ENCODE measurements around the gene PRCD.

Gene PRCD

DNA sequence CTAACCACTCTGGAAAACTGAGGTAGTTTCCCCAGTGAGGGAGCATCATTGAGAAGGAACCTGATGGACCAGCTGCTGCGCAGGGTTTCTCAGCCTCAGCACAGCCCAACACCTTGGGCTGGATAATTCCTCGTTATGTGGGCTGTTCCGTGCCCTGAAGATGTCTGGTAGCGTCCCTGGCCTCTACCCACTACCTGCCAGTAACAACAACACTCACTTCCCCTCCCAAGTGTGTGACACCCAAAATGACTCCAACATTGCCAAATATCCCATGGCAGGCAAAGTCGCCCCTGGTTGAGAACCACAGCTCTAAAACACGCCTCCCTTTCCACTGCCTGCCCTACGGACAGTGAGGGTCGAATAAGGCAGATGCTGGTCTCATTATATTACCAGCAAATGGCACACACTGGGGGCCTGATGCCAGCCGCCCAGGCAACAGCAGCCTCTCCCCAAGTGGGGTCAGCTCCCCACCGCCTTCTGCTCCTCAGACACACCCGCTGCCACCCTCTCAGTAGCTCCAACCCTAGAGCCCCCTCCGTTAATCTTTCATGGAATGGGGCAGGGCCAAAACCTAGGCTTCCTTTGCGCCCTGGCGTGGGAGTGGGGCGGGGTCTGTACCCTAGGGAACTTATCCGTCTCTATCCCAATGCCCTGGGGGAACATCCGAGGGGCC is 39.6 kb upstream of the PRCD start:
- Histone ChIP-seq H3K27ac (peak overlapping the region; percentile 86 to 92), H3K4me3 (peak overlapping the region; percentile 83)
- TF ChIP-seq, protein P1, sequence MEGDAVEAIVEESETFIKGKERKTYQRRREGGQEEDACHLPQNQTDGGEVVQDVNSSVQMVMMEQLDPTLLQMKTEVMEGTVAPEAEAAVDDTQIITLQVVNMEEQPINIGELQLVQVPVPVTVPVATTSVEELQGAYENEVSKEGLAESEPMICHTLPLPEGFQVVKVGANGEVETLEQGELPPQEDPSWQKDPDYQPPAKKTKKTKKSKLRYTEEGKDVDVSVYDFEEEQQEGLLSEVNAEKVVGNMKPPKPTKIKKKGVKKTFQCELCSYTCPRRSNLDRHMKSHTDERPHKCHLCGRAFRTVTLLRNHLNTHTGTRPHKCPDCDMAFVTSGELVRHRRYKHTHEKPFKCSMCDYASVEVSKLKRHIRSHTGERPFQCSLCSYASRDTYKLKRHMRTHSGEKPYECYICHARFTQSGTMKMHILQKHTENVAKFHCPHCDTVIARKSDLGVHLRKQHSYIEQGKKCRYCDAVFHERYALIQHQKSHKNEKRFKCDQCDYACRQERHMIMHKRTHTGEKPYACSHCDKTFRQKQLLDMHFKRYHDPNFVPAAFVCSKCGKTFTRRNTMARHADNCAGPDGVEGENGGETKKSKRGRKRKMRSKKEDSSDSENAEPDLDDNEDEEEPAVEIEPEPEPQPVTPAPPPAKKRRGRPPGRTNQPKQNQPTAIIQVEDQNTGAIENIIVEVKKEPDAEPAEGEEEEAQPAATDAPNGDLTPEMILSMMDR (IDR thresholded peaks at IDR 0.05), result no peak
- no peak for DNase-seq (ENCODE audit: low spot score)

DNA sequence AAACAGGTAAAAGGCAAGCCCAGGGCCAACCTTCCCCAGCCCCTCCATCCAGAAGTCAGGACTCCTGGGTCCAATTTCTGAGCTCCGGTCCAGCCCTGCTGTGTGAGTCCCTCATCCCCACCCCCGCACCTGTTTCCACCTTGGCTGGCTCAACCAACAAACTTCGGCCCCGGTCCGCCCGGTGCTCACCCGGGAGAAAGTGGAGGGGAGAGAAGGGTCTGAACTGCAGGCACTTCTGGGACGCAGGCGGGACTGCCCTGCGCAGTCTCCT is 39.2 kb upstream of the PRCD start:
- TF ChIP-seq, protein P1 (IDR thresholded peaks at IDR 0.05), result no peak
- Histone ChIP-seq H3K4me3 (peak overlapping the region; percentile 83), H3K27ac (peak overlapping the region; percentile 86 to 92)
- no peak for DNase-seq (ENCODE audit: low spot score)

DNA sequence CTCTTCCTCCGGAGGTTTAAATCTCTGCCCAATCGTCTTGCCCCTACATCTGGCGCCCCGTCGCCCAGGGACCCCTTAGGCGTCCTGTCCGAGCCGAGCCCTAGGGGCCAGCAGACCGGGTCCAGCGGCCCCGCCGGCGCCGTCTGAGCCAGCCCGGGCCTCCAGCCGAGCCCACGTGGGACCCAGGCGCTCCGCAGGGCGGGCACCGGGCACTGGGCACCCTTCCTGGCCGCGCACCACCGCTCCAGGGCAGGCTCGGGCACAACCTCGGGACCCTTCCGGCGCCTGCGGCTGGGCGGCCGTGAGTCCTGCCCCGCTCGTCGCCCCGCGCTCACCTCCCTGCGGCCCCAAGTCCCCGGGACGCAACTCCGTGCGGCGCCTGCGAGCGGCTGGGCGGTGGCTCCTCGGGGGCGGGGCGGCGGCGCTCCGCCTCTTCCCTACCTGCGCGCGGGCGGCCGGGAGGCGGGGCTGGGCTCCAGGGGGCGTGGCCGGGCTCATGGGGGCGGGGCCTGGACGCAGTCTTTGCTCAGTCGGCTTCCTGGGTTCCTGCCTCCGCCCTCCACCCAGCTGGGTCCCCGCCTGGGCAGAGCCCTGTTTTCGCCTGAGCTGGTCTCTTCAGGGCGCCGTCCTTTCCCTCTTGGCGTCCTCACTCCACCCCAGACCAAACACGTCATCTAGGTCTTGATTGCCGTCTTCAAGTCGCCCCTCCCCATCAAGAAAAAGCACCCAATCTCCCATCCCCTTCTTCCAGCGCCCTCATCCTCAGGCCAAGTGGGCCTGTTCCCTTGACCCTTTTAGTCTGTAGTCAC is 38.6 kb upstream of the PRCD start, which contains the start of gene RHBDF2:
Gene RHBDF2, minus strand, starts transcription at position 406 of the 809 bp plus-strand sequence. CDS start 19,899 bp downstream, outside the sequence.
- peak within 1 kb of the TSS; percentile 86 to 92 for H3K27ac ChIP-seq
- peak; percentile 85 for DNase-seq (ENCODE audit: low spot score)
- peak within 1 kb of the TSS; percentile 83 for H3K4me3 ChIP-seq
- TF ChIP-seq, protein P1 (IDR thresholded peaks at IDR 0.05), result no peak

DNA sequence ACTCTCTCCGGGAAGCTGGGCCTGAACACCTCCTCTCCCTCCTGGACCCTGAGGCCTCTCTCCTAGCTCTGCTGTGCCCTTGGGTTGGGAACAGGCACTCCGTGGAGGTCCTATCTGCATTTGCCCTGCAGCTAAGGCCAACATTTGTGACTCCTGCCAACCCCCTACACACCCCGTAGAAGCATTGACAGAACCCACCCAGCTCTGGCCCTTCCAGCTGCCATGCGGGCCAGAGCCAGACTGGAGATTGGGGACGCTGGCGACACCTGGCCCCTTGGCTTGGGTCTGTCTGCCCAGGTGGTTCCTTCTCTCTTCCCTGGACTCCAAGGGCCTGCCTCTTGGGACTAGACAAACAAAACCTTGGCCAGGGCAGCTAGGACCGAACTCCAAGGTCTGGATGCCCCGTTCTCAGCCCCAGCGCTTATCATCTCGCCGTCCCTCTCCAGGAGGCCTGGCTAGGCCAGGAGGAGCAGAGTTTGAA is 38.0 kb upstream of the PRCD start:
- DNase-seq (ENCODE audit: low spot score), result no peak
- TF ChIP-seq, protein P1 (IDR thresholded peaks at IDR 0.05), result no peak
- peak overlapping the region; percentile 86 to 92 for H3K27ac ChIP-seq
- H3K4me3 ChIP-seq, result peak overlapping the region; percentile 83

DNA sequence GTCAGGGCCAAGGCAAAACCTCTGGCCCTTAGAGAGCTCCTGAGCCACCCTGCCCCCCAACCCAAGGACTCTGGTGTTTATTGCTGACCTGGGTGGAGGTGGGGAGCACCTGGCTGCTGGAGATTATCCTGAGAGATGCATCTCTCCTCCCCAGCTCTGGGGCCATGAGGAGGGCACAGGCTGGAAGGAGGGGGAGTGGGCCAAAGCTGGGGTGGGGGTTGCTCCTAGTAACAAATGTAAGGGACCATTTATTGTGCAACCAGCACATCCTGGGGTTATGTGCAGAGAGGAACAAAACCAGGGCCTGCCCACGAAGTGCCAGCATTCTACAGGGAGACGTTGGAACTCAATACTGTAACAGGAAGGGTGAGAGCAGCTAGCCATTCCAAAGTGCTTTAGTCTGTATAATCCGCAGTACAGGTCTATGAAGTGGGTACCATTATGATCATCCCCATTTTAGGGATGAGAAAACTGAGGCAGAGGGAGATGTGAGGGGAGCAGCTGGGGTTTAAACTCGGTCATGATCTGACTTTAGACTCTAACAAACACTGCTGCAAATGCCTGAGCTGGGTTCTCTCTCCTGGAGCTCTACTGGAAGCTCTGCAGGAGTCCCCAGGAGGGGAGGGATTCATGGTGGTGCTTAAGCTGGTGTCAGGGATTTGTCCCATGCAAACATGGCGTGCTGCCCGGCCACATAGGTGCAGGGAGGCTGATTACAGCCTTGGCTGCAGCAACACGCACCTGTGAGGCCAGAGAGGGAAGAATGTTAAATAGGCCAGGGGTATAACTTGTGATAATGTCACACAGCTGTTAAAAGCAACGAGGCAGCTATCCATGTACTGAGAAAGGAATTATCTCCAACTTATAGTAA is 37.3 kb upstream of the PRCD start:
- H3K27ac ChIP-seq, result peak overlapping the region in 1 of 2 donors; percentile 86
- TF ChIP-seq, protein P1 (IDR thresholded peaks at IDR 0.05), result no peak
- DNase-seq (ENCODE audit: low spot score), result no peak
- no peak overlapping the region for H3K4me3 ChIP-seq

DNA sequence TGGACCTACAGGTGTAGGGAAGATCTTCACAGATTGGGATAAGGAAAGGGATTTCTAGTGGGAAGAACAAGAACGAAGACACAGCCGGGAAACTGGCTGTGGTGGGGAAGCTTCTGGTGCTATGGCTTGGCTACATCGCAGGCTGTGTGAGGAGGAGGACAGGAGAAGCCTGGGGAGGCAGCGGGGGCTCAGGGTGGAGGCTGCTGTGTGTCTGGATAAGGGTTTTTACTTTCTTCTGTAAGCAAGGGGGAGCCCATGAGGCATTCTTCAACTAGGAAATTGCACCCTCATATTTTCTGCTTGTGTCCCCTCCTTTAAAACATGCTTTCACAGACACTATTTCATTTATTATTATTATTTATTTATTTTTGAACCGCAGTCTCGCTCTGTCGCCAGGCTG is 35.7 kb upstream of the PRCD start:
- TF ChIP-seq, protein P1 (IDR thresholded peaks at IDR 0.05), result no peak
- DNase-seq (ENCODE audit: low spot score), result no peak
- Histone ChIP-seq H3K4me3 (no peak overlapping the region), H3K27ac (no peak overlapping the region)
